T-helper 22 cell (primary cell): ENCODE results near the gene IL32.
"Not testable (repeated sequence)": the region's sequence is repeated elsewhere in the genome, so short reads cannot be mapped to it uniquely, and the experiment has no call there.

Experiments
- DNase-seq: peaks from one replicate; pipeline ENCODE4 v3.0.0-alpha.2; 2020; ENCODE audit warnings: low read depth

IL32 gene

GRCh38 chr16:3071655-3072054 is 6.2 kb downstream of the IL32 start:
- DNase-seq = no peak

GRCh38 chr16:3072148-3072547 is 6.7 kb downstream of the IL32 start:
- not testable (repeated sequence) for DNase-seq

- DNase-seq = not testable (repeated sequence)
These were observed 7.3 kb downstream of the IL32 start for GRCh38 chr16:3072576-3073263.

DNA sequence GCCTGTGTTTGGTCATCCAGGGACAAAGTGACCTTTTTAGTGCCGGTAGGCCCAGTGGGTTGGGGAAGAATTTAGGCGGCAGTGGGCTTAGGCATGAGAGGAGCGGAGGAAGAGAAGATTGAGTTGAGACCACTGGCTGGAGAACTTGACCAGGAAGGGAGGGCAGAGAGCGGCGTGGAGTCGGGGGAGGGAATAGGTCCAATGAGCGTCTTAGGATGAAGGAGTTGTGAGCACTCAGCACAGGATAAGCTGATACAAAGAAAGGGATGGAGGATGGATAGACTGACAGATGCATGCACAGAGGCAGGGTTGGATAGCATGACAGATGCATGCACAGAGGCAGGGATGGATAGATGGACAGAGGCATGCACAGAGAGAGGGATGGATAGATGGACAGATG is 8.0 kb downstream of the IL32 start:
- no peak for DNase-seq

GRCh38 chr16:3074860-3075522 is 9.6 kb downstream of the IL32 start:
- peak; percentile 84 for DNase-seq

- no peak for DNase-seq
These were observed 10.1 kb downstream of the IL32 start for GRCh38 chr16:3075523-3075915.

DNA sequence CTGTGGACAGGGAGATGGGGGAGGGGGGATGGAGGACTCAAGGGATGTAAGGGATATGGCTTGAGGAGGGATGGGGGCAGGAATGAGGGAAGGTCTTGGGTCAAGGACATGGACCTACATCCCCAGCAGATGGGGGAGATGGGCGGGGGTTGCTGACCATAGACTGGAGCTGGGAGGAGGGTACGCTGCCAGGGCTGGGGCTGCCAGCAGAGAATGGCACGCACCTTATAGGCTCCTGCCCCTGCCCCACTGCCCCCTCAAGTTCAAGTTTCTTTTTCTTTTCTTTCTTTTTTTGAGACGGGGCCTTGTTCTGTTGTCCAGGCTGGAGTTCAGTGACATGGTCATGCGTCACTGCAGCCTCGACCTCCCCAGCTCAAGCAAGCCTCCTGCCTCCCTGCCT is 10.5 kb downstream of the IL32 start:
- DNase-seq = not testable (repeated sequence)

GRCh38 chr16:3076577-3076976 is 11.1 kb downstream of the IL32 start:
- DNase-seq = no peak

DNA sequence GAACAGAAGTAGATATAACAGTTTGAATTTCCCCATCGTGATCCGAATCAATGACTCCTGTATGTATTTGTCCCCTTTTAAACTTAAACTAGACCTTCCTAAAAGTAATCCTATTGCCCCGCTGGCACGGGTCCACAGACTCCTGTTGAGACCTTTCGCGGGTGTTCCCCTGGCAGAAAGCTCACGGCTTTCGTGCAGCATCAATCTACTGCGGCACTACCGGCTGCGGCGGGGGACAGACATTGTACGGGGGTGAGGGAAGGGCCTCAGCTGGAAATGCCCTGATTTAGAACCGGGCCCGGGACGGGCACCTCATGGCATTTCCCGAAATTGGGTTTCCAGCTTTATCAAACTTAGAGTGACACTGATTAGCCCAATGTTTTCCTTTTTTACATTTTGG is 14.6 kb downstream of the IL32 start:
- no peak for DNase-seq

DNA sequence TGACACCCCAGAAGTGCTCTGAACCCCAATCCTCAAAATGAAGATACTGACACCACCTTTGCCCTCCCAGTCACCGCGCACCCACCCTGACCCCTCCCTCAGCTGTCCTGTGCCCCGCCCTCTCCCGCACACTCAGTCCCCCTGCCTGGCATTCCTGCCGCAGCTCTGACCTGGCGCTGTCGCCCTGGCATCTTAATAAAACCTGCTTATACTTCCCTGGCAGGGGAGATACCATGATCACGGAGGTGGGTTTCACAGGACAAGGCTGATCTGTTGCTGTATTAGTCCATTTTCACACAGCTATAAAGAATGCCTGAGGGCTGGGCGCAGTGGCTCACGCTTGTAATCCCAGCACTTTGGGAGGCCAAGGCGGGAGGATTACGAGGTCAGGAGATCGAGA is 16.5 kb downstream of the IL32 start:
- not testable (repeated sequence) for DNase-seq

DNA sequence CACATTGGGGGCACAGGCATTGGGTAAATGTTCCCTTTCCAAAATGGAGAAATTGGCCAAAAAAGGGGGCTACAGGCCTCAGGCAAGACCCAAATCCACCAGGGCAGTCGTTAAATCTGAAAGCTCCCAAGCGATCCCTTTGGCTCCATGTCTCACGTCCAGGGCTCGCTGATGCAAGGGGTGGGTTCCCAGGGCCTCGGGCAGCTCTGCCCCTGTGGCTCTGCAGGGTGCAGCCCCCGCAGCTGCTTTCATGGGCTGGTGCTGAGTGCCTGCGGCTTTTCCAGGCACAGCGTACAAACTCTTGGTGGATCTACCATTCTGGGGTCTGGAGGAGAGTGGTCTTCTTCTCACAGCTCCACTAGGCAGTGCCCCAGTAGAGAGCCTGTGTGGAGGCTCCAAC is 18.0 kb downstream of the IL32 start:
- not testable (repeated sequence) for DNase-seq

GRCh38 chr16:3084491-3084890 is 19.1 kb downstream of the IL32 start:
- no peak for DNase-seq

DNA sequence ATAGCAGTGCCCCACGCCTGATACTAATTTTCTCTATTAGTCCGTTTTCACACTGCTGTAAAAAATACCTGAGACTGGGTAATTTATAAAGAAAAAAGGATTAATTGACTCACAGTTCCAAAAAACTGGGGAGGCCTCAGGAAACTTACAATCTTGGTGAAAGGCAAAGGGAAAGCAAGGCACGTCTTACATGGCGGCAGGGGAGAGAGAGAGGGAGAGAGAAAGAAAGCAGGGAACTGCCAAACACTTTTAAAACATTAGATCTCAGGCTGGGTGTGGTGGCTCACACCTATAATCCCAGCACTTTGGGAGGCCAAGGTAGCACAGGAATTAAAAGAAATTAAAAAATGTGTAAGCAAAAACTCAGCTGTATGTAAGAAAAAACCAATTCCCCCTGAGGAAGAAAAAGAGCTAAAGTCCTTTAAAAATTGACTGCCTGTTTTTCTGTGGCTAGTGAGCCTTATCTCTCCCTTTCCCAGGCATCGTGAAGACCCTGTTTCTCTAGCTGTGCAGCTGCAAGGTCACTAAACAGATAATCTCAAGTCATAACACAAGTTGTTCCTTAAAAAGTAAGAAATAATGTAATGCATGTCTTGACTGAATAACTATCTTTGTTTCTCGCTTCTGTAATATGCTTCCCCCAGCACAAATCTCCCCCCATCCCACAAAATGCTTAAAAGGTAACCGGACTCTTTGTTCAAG is 19.7 kb downstream of the IL32 start:
- DNase-seq = no peak

DNA sequence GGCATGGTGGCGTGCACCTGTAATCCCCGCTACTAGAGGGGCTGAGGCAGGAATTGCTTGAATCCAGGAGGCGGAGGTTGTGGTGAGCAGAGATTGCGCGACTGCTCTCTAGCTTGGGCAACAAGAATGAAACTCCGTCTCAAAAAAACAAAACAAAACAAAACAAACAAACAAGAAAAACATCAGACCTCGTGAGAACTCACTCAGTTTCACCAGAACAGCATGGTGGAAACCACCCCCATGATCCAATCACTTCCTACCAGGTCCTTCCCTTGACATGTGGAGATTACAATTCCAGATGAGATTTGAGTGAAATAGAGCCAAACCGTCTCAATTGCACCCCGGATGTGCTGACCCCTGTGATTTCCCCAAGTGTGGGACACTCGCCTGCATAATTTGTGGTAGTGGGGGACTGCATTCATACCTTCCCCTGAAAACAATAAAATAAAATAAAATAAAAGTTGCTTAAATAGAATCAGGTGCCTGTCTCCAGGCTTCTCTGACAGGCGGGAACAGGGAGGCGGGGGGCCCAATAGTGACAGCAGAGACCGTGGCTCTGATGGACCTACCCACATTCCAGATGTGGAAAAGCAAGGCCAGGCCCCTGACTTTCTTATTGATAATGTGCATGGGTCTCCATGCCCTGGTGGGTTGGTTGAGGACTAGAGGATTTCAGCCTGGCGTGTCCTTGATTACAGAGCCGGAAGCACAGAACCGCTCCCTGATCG is 20.6 kb downstream of the IL32 start:
- no peak for DNase-seq

DNA sequence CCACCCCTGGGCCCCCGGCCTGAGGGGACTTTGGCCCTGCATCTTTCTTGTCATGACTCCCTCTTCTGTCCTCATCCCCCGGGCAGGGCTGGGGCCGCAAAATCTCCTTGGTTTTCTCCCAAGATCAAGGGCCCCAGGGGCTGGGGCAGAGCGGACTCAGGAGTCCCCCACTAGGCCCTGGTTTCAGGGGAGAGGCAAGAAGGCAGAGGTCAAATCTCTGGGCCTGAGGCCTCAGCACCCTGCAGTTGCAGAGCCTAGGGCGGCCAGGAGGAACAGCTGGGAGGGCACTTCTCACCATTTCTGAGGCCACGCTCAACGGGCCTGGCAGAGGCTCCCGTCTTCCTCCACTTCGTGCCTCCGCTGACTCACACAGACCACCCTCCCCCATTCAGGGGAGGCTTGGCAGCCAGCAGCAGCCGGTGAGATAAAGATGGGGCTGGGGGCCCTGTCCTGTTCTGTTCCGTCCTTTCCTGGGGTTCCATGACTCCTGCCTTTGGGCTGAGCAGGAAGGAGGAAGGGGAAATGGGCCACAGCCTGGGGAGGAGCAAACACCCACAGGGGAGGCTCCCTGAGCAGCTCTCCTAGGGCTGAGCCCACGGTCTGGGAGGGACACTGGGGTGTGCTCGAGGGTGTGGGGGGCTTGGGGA is 21.3 kb downstream of the IL32 start:
- DNase-seq = no peak

GRCh38 chr16:3087243-3088235 is 22.1 kb downstream of the IL32 start:
- no peak for DNase-seq

- no peak for DNase-seq
These were observed 23.0 kb downstream of the IL32 start for GRCh38 chr16:3088450-3088849.

- no peak for DNase-seq
These were observed 23.7 kb downstream of the IL32 start for GRCh38 chr16:3088925-3089716.

- no peak for DNase-seq
These were observed 24.5 kb downstream of the IL32 start for GRCh38 chr16:3089717-3090592.
